Activated CD4-positive, alpha-beta memory T cell treated with anti-CD3 and anti-CD28 coated beads, Interleukin-2, amount 10 ng/mL, durations not matched to agents 7 days and 5 days (primary cell): ENCODE results near the gene NUSAP1. TPM values are rescaled to one million over a fixed set of nuclear protein-coding genes. Genes with fewer than 3 reads are reported as not detected.
"Not testable (repeated sequence)": the region's sequence is repeated elsewhere in the genome, so short reads cannot be mapped to it uniquely, and the experiment has no call there.

ENCODE experiments used
- CTCF ChIA-PET: fragments of 350-600 bp; sonication (Branson Sonifier 250); formaldehyde crosslinking; loops from one replicate; lab custom pipeline; 2021; ENCODE audit warnings: antibody characterized with exemption, inconsistent platforms; lab: Charles Lee
- POLR2A ChIA-PET: fragments of 350-600 bp; sonication (Branson Sonifier 250); formaldehyde crosslinking; loops from one replicate; lab custom pipeline; 2021; ENCODE audit warnings: antibody characterized with exemption; lab: Charles Lee
- DNase-seq: peaks from one replicate; pipeline ENCODE4 v3.0.0-alpha.2; 2020
- H3K27ac Mint-ChIP-seq: one replicate; pipeline ENCODE4 v1.8.0; 2021; ENCODE audit warnings: mild to moderate bottlenecking, mixed read lengths
- H3K27me3 Mint-ChIP-seq: one replicate; pipeline ENCODE4 v1.8.0; 2021; ENCODE audit warnings: mixed read lengths
- H3K36me3 Mint-ChIP-seq: one replicate; pipeline ENCODE4 v1.8.0; 2021; ENCODE audit warnings: low read depth, mixed read lengths
- H3K4me1 Mint-ChIP-seq: one replicate; pipeline ENCODE4 v1.8.0; 2021; ENCODE audit warnings: mixed read lengths
- H3K4me3 Mint-ChIP-seq: one replicate; pipeline ENCODE4 v1.8.0; 2021; ENCODE audit warnings: mild to moderate bottlenecking, mixed read lengths
- H3K9me3 Mint-ChIP-seq: one replicate; pipeline ENCODE4 v1.8.0; 2021; ENCODE audit warnings: mixed read lengths
- total RNA-seq, 2 experiments: library from RNA; stranded (reverse); gene quantifications; one replicate each; pipeline ENCODE4 v1.2.3, GENCODE V29; 2021

The NUSAP1 gene
- total RNA-seq, 2 experiments from 2014 or later: 243 to 251 TPM

DNA sequence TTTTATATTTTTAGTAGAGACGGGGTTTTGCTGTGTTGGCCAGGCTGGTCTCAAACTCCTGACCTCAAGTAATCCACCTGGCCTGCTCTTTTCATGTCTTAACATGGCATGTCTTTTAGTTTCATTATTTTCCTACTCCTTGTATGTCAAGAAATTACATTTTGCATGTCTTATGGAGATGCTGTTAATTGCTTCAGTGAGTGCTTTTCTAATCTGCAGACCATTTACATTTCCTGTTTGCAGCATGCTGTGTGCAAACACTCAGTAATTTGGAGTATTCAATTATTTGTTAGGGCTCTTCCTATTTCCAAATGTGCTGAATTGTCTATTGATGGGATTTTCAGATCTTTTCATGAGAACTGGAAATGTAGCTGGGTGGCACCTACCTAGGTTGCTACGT is 31.5 kb upstream of the NUSAP1 start:
- H3K27me3 Mint-ChIP-seq, H3K4me3 Mint-ChIP-seq, H3K9me3 Mint-ChIP-seq, DNase-seq, CTCF ChIA-PET: not testable (repeated sequence)
- peak overlapping the region; percentile 54 for H3K27ac Mint-ChIP-seq
- H3K4me1 Mint-ChIP-seq: peaks cover 17% of the 10 kb centered on the region
- H3K36me3 Mint-ChIP-seq: peaks cover 37% of the 10 kb centered on the region
- POLR2A ChIA-PET: interaction anchor here (0.9 to 1.4 kb wide), 2 partner anchors 16 to 31 kb away, joined by 3 read pairs; partner anchors contain the start of genes NUSAP1 and OIP5

GRCh38 chr15:41301587-41301986 is 31.1 kb upstream of the NUSAP1 start:
- H3K36me3 Mint-ChIP-seq: peaks cover 39% of the 10 kb centered on the region
- DNase-seq: no peak
- H3K27me3 Mint-ChIP-seq: no peaks in the 10 kb centered on the region
- no peak overlapping the region for H3K4me3 Mint-ChIP-seq
- H3K4me1 Mint-ChIP-seq: peaks cover 17% of the 10 kb centered on the region
- H3K27ac Mint-ChIP-seq: no peak overlapping the region
- CTCF ChIA-PET: no interaction called here
- no peaks in the 10 kb centered on the region for H3K9me3 Mint-ChIP-seq
- POLR2A ChIA-PET: interaction anchor here (0.9 to 1.4 kb wide), 2 partner anchors 17 to 31 kb away, joined by 3 read pairs; partner anchors contain the start of genes NUSAP1 and OIP5

- ChIA-PET POLR2A (interaction anchor here (1.6 kb wide), 1 partner anchor 27 kb away, joined by 4 read pairs; no protein-coding TSS in a partner anchor), CTCF (no interaction called here)
- peaks cover 19% of the 10 kb centered on the region for H3K4me1 Mint-ChIP-seq
- no peaks in the 10 kb centered on the region for H3K27me3 Mint-ChIP-seq
- H3K9me3 Mint-ChIP-seq: no peaks in the 10 kb centered on the region
- H3K4me3 Mint-ChIP-seq: no peak overlapping the region
- H3K36me3 Mint-ChIP-seq: peaks cover 38% of the 10 kb centered on the region
- no peak for DNase-seq
- H3K27ac Mint-ChIP-seq: no peak overlapping the region
Observed at GRCh38 chr15:41304149-41304770, 28.4 kb upstream of the NUSAP1 start.

- Mint-ChIP-seq H3K27me3 (no peaks in the 10 kb centered on the region), H3K4me3 (no peak overlapping the region), H3K27ac (no peak overlapping the region), H3K9me3 (no peaks in the 10 kb centered on the region), H3K4me1 (peaks cover 17% of the 10 kb centered on the region), H3K36me3 (peaks cover 21% of the 10 kb centered on the region)
- no peak for DNase-seq
- ChIA-PET POLR2A (interaction anchor here (1.0 to 1.3 kb wide), 4 partner anchors 20 to 240 kb away, joined by 3 read pairs; partner anchors contain the start of genes NUSAP1 and OIP5), CTCF (interaction anchor here (1.0 kb wide), 1 partner anchor 10 kb away, joined by 3 read pairs; no protein-coding TSS in a partner anchor)
Observed at GRCh38 chr15:41307679-41308078, 25.0 kb upstream of the NUSAP1 start.

DNA sequence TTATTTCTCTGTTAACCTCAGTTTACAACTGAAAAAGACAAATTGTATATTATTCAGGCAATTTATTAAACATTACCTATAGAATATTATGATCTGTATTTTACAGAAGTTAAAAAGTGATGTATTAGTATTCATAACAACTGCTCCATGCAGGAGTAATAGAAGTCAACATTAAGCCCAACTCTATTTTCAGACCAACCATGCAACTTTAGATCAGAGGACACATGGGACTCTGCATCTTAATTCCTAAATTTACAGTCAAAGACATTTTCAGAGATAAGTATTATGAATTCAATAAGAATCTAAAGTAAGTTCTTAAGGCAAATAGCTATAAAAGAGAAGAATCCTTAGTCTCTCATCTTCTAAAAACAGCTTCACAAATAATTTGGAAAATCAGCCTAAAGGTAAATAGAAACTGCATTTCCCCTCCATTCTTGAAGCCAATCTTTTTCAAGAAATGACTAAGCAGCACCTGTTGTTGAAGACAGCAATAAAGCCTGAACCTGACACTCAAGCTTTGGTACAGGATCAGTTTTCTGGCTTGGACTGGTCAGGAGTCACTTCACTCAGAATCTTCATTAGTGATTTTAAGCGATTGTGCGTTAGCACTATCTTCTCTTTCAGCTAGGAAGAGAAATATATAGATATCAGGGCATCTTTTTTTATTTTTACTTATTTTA is 23.3 kb upstream of the NUSAP1 start:
- Mint-ChIP-seq H3K27ac (no peak overlapping the region), H3K27me3 (no peaks in the 10 kb centered on the region), H3K4me1 (peaks cover 13% of the 10 kb centered on the region), H3K9me3 (no peaks in the 10 kb centered on the region), H3K36me3 (peaks cover 28% of the 10 kb centered on the region), H3K4me3 (no peak overlapping the region)
- ChIA-PET POLR2A (interaction anchor here (0.9 to 2.0 kb wide), 5 partner anchors 15 to 242 kb away, joined by 3 to 9 read pairs (median 4); partner anchors contain the start of genes NUSAP1 and OIP5), CTCF (interaction anchor here (1.1 kb wide), 1 partner anchor 13 kb away, joined by 3 read pairs; no protein-coding TSS in a partner anchor)
- DNase-seq: no peak

DNA sequence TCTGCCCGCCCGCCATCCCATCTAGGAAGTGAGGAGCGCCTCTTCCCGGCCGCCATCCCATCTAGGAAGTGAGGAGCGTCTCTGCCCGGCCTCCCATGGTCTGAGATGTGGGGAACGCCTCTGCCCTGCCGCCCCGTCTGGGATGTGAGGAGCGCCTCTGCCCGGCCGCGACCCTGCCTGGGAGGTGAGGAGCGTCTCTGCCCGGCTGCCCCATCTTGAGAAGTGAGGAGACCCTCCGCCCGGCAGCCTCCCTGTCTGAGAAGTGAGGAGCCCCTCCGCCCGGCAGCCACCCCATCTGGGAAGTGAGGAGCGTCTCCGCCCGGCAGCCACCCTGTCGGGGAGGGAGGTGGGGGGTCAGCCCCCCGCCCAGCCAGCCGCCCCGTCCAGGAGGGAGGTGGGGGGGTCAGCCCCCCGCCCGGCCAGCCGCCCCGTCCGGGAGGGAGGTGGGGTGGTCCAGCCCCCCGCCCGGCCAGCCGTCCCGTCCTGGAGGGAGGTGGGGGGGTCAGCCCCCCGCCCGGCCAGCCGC is 11.8 kb upstream of the NUSAP1 start:
- CTCF ChIA-PET, H3K27ac Mint-ChIP-seq, H3K4me3 Mint-ChIP-seq, POLR2A ChIA-PET, H3K27me3 Mint-ChIP-seq, H3K9me3 Mint-ChIP-seq: not testable (repeated sequence)
- peak; percentile 4 for DNase-seq
- peaks cover 39% of the 10 kb centered on the region for H3K36me3 Mint-ChIP-seq
- peaks cover 18% of the 10 kb centered on the region for H3K4me1 Mint-ChIP-seq

- Mint-ChIP-seq H3K4me3 (no peak overlapping the region), H3K27me3 (no peaks in the 10 kb centered on the region), H3K36me3 (peaks cover 42% of the 10 kb centered on the region), H3K27ac (peak overlapping the region; percentile 52), H3K4me1 (peaks cover 25% of the 10 kb centered on the region), H3K9me3 (no peaks in the 10 kb centered on the region)
- ChIA-PET POLR2A (interaction anchor here (0.7 to 3.4 kb wide), 6 partner anchors 9 to 40 kb away, joined by 3 to 38 read pairs (median 4); partner anchors contain the start of genes NUSAP1 and OIP5), CTCF (interaction anchor here (0.7 to 1.7 kb wide), 3 partner anchors 9 to 541 kb away, joined by 3 to 8 read pairs (median 6); partner anchors contain the start of genes NUSAP1 and OIP5)
- DNase-seq: no peak
Observed at GRCh38 chr15:41323611-41324010, 9.1 kb upstream of the NUSAP1 start.

DNA sequence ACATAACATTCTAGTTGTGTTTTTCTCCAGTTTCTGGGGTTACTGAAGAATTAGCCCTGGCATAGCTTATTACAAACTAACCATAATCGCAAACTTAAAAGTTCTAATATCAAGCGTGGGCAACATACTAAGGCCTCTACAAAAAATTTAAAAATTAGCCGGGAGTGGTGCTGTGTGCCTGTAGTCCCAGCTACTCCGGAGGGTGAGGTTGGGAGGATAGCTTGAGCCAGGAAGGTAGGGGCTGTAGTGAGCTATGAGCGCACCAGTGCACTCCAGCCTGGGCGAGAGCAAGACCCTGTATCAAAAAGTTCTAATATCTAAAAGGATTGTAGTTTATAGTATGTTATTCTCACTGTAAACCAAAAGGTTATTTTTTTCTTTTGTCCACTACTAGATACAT is 1.4 kb upstream of the NUSAP1 start:
- Mint-ChIP-seq H3K4me3 (peak overlapping the region; percentile 95), H3K9me3 (no peaks in the 10 kb centered on the region), H3K27ac (peak overlapping the region; percentile 99), H3K36me3 (peaks cover 50% of the 10 kb centered on the region), H3K4me1 (peaks cover 32% of the 10 kb centered on the region), H3K27me3 (no peaks in the 10 kb centered on the region)
- CTCF ChIA-PET: interaction anchor here (0.5 kb wide), 1 partner anchor 117 kb away, joined by 3 read pairs; no protein-coding TSS in a partner anchor
- POLR2A ChIA-PET: interaction anchor here (1.1 to 4.4 kb wide), 4 partner anchors 8 to 48 kb away, joined by 4 to 38 read pairs (median 14); no protein-coding TSS in a partner anchor
- no peak for DNase-seq

GRCh38 chr15:41331833-41332193 is 868 bp upstream of the NUSAP1 start:
- ChIA-PET CTCF (interaction anchor here (1.0 to 1.9 kb wide), 7 partner anchors 9 to 438 kb away, joined by 3 to 10 read pairs (median 4); partner anchors contain the start of genes CHP1, INO80 and VPS18), POLR2A (interaction anchor here (0.7 to 4.4 kb wide), 30 partner anchors 9 to 1171 kb away, joined by 3 to 56 read pairs (median 6); partner anchors contain the start of genes BUB1B, CHAC1, CHP1 and EXD1)
- peaks cover 34% of the 10 kb centered on the region for H3K4me1 Mint-ChIP-seq
- H3K4me3 Mint-ChIP-seq: peak overlapping the region; percentile 95
- peak overlapping the region; percentile 99 for H3K27ac Mint-ChIP-seq
- H3K9me3 Mint-ChIP-seq: no peaks in the 10 kb centered on the region
- DNase-seq: no peak
- no peaks in the 10 kb centered on the region for H3K27me3 Mint-ChIP-seq
- peaks cover 50% of the 10 kb centered on the region for H3K36me3 Mint-ChIP-seq

DNA sequence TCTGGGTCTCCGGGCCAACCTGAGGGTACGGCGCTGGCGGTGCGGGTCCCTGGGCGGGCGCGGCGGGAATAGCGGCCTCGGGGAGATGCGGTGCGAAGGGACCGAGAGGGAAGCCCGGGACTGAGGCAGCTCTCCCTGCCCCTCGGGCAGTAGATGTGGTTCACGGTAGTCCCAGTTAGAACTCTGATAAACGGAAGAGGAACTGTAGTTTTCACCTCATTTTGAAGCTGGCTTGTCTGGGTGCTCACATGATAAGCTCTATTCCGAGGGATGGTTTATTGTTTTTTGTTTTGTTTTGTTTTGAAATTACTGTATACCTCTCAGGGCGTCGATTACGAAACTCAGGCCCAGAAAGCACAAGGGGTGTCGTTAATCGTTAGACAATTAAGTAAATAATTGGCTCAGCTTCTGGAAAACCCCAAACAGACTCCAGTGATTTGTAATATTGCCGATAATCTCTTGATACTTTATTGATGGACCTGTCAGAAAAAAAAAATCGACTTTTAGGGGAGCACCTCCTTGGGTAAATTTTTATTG is 413 bp downstream of the NUSAP1 start:
- ChIA-PET POLR2A (interaction anchor here (0.6 to 4.4 kb wide), 36 partner anchors 8 to 1172 kb away, joined by 3 to 56 read pairs (median 5); partner anchors contain the start of genes BUB1B, CHAC1, CHP1 and EXD1), CTCF (interaction anchor here (0.6 to 1.9 kb wide), 14 partner anchors 8 to 627 kb away, joined by 3 to 10 read pairs (median 4); partner anchors contain the start of genes CHP1, INO80 and VPS18)
- Mint-ChIP-seq H3K27me3 (no peaks in the 10 kb centered on the region), H3K36me3 (peaks cover 56% of the 10 kb centered on the region), H3K9me3 (no peaks in the 10 kb centered on the region), H3K4me1 (peaks cover 42% of the 10 kb centered on the region), H3K4me3 (peak overlapping the region; percentile 95), H3K27ac (peak overlapping the region; percentile 99)
- DNase-seq: no peak

DNA sequence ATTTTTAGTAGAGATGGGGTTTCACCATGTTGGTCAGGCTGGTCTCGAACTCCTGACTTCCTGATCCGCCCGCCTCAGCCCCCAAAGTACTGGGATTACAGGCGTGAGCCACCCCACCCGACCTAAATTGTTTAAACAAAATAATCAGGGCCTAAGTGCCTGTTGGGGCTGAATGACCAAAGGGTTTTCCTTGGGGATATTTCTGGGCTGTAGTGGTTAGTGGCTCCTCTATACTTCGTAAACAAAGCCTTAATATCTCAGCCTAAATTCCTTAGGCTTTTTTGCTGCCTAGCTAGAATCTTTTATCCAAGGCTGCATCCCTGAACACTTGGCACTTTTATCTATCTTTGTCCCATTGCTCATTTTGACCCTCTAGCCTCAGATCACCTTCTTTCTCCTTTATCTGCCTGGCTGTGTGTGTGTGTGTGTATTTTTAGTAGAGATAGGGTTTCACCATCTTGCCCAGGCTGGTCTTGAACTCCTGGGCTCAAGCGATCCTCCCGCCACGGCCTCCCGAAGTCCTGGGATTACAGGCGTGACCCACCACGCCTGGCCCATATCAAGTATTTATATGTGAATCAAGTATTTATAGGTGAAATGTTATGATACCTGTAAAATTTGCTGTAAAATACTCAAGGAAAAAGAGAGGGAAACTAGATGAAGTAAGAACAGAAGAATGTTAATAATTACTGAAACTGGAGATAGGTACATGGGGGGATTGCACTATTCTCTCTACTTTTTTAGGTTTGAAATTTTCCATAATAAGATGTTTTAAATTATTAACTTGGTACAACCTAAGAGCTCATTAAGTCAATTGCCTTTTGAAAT is 1.8 kb downstream of the NUSAP1 start:
- H3K27me3 Mint-ChIP-seq: no peaks in the 10 kb centered on the region
- no peak for DNase-seq
- H3K9me3 Mint-ChIP-seq: no peaks in the 10 kb centered on the region
- POLR2A ChIA-PET: interaction anchor here (0.6 to 4.4 kb wide), 9 partner anchors 11 to 639 kb away, joined by 3 to 56 read pairs (median 17); partner anchors contain the start of genes CHAC1, CHP1, EXD1 and INO80
- H3K4me1 Mint-ChIP-seq: peaks cover 48% of the 10 kb centered on the region
- H3K4me3 Mint-ChIP-seq: peak overlapping the region; percentile 95
- CTCF ChIA-PET: no interaction called here
- H3K36me3 Mint-ChIP-seq: peaks cover 57% of the 10 kb centered on the region
- peak overlapping the region; percentile 99 for H3K27ac Mint-ChIP-seq
